H1 (cell line): ENCODE results near the gene AP3S1. TPM values are rescaled to one million over a fixed set of nuclear protein-coding genes. Genes with fewer than 3 reads are reported as not detected.

Experiments used
- CTCF ChIA-PET: fragments of 300-600 bp; sonication (Branson Sonifier 250); formaldehyde crosslinking; loops from one replicate; lab custom pipeline; 2021; ENCODE audit not compliant: partially characterized antibody; lab: Charles Lee
- POLR2A ChIA-PET: fragments of 300-600 bp; sonication (Branson Sonifier 250); formaldehyde crosslinking; loops from one replicate; lab custom pipeline; 2021; ENCODE audit warnings: inconsistent platforms; ENCODE audit not compliant: partially characterized antibody; lab: Charles Lee
- DNase-seq, 2 experiments: peaks; one replicate each; pipeline versions ENCODE4 v3.0.0 to v3.0.0-alpha.2; 2010 to 2022; ENCODE audit warnings: low spot score in 2 of 2, low read depth in 1 of 2, mixed read lengths in 1 of 2
- FAIRE-seq: peaks from 2 replicates; lab custom pipeline; 2011; peaks lifted over from hg19 to GRCh38; lab: Jason Lieb, UNC
- H2AFZ ChIP-seq: 2 replicates; pipeline ENCODE4 v1.8.1; 2012; ENCODE audit warnings: low read length, inconsistent platforms
- H2AK5ac ChIP-seq: 2 replicates; pipeline ENCODE4 v1.6.1; 2013; ENCODE audit warnings: low read depth, low read length
- H2BK120ac ChIP-seq: replicated peaks from 2 replicates; pipeline ENCODE3; 2013; ENCODE audit warnings: low read depth, low read length, inconsistent platforms
- H2BK12ac ChIP-seq: 2 replicates; pipeline ENCODE4 v1.6.1; 2013; ENCODE audit warnings: low read depth, low read length
- H2BK15ac ChIP-seq: 2 replicates; pipeline ENCODE4 v1.6.1; 2013; ENCODE audit warnings: low read length
- H2BK20ac ChIP-seq: 2 replicates; pipeline ENCODE4 v1.6.1; 2013; ENCODE audit warnings: low read length
- H2BK5ac ChIP-seq: 2 replicates; pipeline ENCODE4 v1.6.1; 2013; ENCODE audit warnings: low read depth, low read length
- H3K14ac ChIP-seq: 2 replicates; pipeline ENCODE4 v1.6.1; 2013; ENCODE audit warnings: inconsistent platforms; ENCODE audit not compliant: insufficient read length
- H3K18ac ChIP-seq: 2 replicates; pipeline ENCODE4 v1.6.1; 2013; ENCODE audit warnings: low read length; ENCODE audit errors: extremely low read depth
- H3K23ac ChIP-seq: 2 replicates; pipeline ENCODE4 v1.6.1; 2013; ENCODE audit warnings: inconsistent platforms; ENCODE audit not compliant: insufficient read length
- H3K23me2 ChIP-seq: 2 replicates; pipeline ENCODE4 v1.6.1; 2013; ENCODE audit warnings: low read depth, low read length
- H3K27ac ChIP-seq: 2 replicates; pipeline ENCODE4 v1.6.1; 2011; ENCODE audit warnings: low read depth, low read length, inconsistent platforms
- H3K27me3 ChIP-seq, 4 experiments: replicated peaks in 1 of 4; 1 replicate in 1 of 4; 2 replicates in 3 of 4; pipeline versions ENCODE4 v1.6.1 to v1.8.1; 2011 to 2013; ENCODE audit warnings: low read length in 3 of 4, mild to moderate bottlenecking in 3 of 4, inconsistent platforms in 2 of 4, mixed read lengths in 2 of 4, moderate library complexity in 1 of 4; ENCODE audit not compliant: control insufficient read depth in 3 of 4, insufficient read depth in 3 of 4; ENCODE audit errors: extremely low read depth in 1 of 4
- H3K36me3 ChIP-seq, 4 experiments: 2 replicates each; pipeline versions ENCODE4 v1.6.1 to v1.8.1; 2011 to 2013; ENCODE audit warnings: mild to moderate bottlenecking in 4 of 4, low read length in 3 of 4, moderate library complexity in 2 of 4, control low read depth in 1 of 4, inconsistent platforms in 1 of 4; ENCODE audit not compliant: insufficient read depth in 4 of 4, control insufficient read depth in 2 of 4
- H3K4ac ChIP-seq: replicated peaks from 2 replicates; pipeline ENCODE3; 2013; ENCODE audit warnings: low read length, low read depth, mixed read lengths, inconsistent platforms; ENCODE audit not compliant: insufficient read length
- H3K4me1 ChIP-seq, 4 experiments: replicated peaks in 1 of 4; 1 replicate in 1 of 4; 2 replicates in 3 of 4; pipeline versions ENCODE4 v1.6.1 to v1.8.1; 2011 to 2013; ENCODE audit warnings: low read length in 3 of 4, inconsistent platforms in 2 of 4, mixed read lengths in 1 of 4; ENCODE audit not compliant: insufficient read depth in 4 of 4, control insufficient read depth in 3 of 4
- H3K4me2 ChIP-seq, 2 experiments: 2 replicates each; pipeline versions ENCODE4 v1.6.1 to v1.8.1; 2011 to 2013; ENCODE audit warnings: low read depth in 2 of 2, low read length in 2 of 2, control low read depth in 1 of 2, inconsistent platforms in 1 of 2, mild to moderate bottlenecking in 1 of 2; ENCODE audit not compliant: insufficient read depth in 1 of 2
- H3K4me3 ChIP-seq, 4 experiments: fragments of 200-600, 300-600 bp in 1 of 4; sonication (generic), shearing (Covaris generic), sonication (Bioruptor Twin) in 1 of 4; 2 replicates each; pipeline versions ENCODE4 v1.5.1 to v1.8.1; 2011 to 2016; ENCODE audit warnings: low read length in 4 of 4, low read depth in 3 of 4, control low read depth in 2 of 4, inconsistent platforms in 2 of 4, mild to moderate bottlenecking in 2 of 4, mixed read lengths in 1 of 4, moderate library complexity in 1 of 4; ENCODE audit not compliant: insufficient read depth in 2 of 4; ENCODE audit errors: extremely low read depth in 1 of 4
- H3K56ac ChIP-seq: replicated peaks from 2 replicates; pipeline ENCODE3; 2013; ENCODE audit warnings: low read depth, mild to moderate bottlenecking, mixed read lengths, low read length, inconsistent platforms; ENCODE audit not compliant: insufficient read length
- H3K79me1 ChIP-seq: 2 replicates; pipeline ENCODE4 v1.6.1; 2013; ENCODE audit warnings: low read depth, low read length, control low read depth
- H3K79me2 ChIP-seq, 2 experiments: 2 replicates each; pipeline versions ENCODE4 v1.6.1 to v1.8.1; 2012 to 2013; ENCODE audit warnings: low read length in 2 of 2, mild to moderate bottlenecking in 2 of 2, inconsistent platforms in 1 of 2; ENCODE audit not compliant: insufficient read depth in 2 of 2, control insufficient read depth in 1 of 2
- H3K9ac ChIP-seq, 4 experiments: replicated peaks in 1 of 4; 1 replicate in 1 of 4; 2 replicates in 3 of 4; pipeline versions ENCODE4 v1.6.1 to v1.8.1; 2011 to 2013; ENCODE audit warnings: low read depth in 3 of 4, low read length in 3 of 4, control low read depth in 2 of 4, mild to moderate bottlenecking in 2 of 4, moderate library complexity in 2 of 4, inconsistent platforms in 1 of 4; ENCODE audit errors: extremely low read depth in 1 of 4
- H3K9me3 ChIP-seq, 2 experiments: 2 replicates each; pipeline versions ENCODE4 v1.6.1 to v1.8.1; 2012 to 2013; ENCODE audit warnings: mild to moderate bottlenecking in 2 of 2, moderate library complexity in 2 of 2, control low read depth in 1 of 2, inconsistent platforms in 1 of 2, low read depth in 1 of 2, low read length in 1 of 2, mixed read lengths in 1 of 2; ENCODE audit not compliant: insufficient read depth in 2 of 2
- H4K20me1 ChIP-seq, 2 experiments: replicated peaks in 1 of 2; 2 replicates each; pipeline versions ENCODE3 to v1.8.1; 2011 to 2013; ENCODE audit warnings: inconsistent platforms in 2 of 2, low read length in 2 of 2, mild to moderate bottlenecking in 1 of 2; ENCODE audit not compliant: insufficient read depth in 2 of 2, control insufficient read depth in 1 of 2
- H4K5ac ChIP-seq: 2 replicates; pipeline ENCODE4 v1.6.1; 2013; ENCODE audit warnings: low read length, low read depth, mixed read lengths, inconsistent platforms; ENCODE audit not compliant: insufficient read length
- H4K8ac ChIP-seq: 2 replicates; pipeline ENCODE4 v1.8.0; 2013; ENCODE audit warnings: mild to moderate bottlenecking, moderate library complexity, low read length, inconsistent platforms; ENCODE audit not compliant: insufficient read depth; ENCODE audit errors: extremely low read depth
- H4K91ac ChIP-seq: replicated peaks from 2 replicates; pipeline ENCODE3; 2013; ENCODE audit warnings: low read length, mixed read lengths, inconsistent platforms; ENCODE audit not compliant: insufficient read length
- CBX5 ChIP-seq: fragments of 300-800, 300-1000 bp; sonication (generic); IDR thresholded peaks from 2 replicates; pipeline ENCODE4 v1.7.1; 2016; ENCODE audit warnings: antibody characterized with exemption, low read length, low read depth
- E2F6 ChIP-seq: IDR thresholded peaks from 2 replicates; pipeline ENCODE4 v1.6.1; 2012; ENCODE audit warnings: inconsistent platforms
- TAF7 ChIP-seq: optimal IDR thresholded peaks from 2 replicates; pipeline ENCODE3; 2011; ENCODE audit warnings: low read depth, mild to moderate bottlenecking, inconsistent platforms, low read length, moderate library complexity, borderline replicate concordance
- WGBS, 2 experiments: shearing (Covaris generic) in 1 of 2; methylation state at CpG; one replicate each; pipeline versions ENCODE4 v1.1.6 to v1.1.7; 2013 to 2015; ENCODE audit warnings: low lambda C conversion rate in 2 of 2, mixed read lengths in 2 of 2, inconsistent platforms in 1 of 2, low coverage in 1 of 2, missing lambda C conversion rate in 1 of 2; ENCODE audit not compliant: insufficient replicate concordance in 2 of 2, insufficient coverage in 1 of 2, insufficient read length in 1 of 2; ENCODE audit errors: extremely low coverage in 1 of 2, missing lambda C conversion rate in 1 of 2; 5-methylcytosine and 5-hydroxymethylcytosine counted together
- polyA plus RNA-seq, 7 experiments: library from polyadenylated mRNA; depleted of rRNA in 3 of 7; stranded (reverse) in 5 of 7; unstranded in 2 of 7; fragments of >200 nt in 5 of 7; fragments of 200-250 nt in 2 of 7; gene quantifications; 1 replicate in 5 of 7; 2 replicates in 1 of 7; 4 replicates in 1 of 7; pipeline versions ENCODE4 v1.2.1 to v1.2.3, GENCODE V29; 2011 to 2013; ENCODE audit warnings: missing spikeins in 2 of 7, mixed read lengths in 2 of 7
- total RNA-seq: library from RNA; stranded (reverse); fragmentation: NEBNext Ultra II Directional; extraction: Animal tissue kit (Norgen Biotek cat#: 25700); gene quantifications from 2 replicates; pipeline ENCODE4 v1.2.1, GENCODE V29; 2021

Gene AP3S1
- total and polyA plus RNA-seq, 2 of the 8 experiments (the other 6 are each of a cell fraction or from before 2014, with no cell fraction given) = 26.6 to 72.7 TPM

- peaks cover 0 to 6% of the 10 kb centered on the region in 2 experiments; a peak in 1 of 4 replicates for H3K9me3 ChIP-seq
- no peak overlapping the region for H2BK120ac ChIP-seq
- no peaks in the 10 kb centered on the region for H3K79me2 ChIP-seq
- H3K4ac ChIP-seq = no peak overlapping the region
- no peak overlapping the region for H4K91ac ChIP-seq
- no peaks in the 10 kb centered on the region for H4K20me1 ChIP-seq
- no peak for DNase-seq
- no peak overlapping the region for H2BK15ac ChIP-seq
- no peaks in the 10 kb centered on the region for H3K79me1 ChIP-seq
- peaks cover 0 to 13% (median 11%) of the 10 kb centered on the region in 4 experiments; a peak in 5 of 8 replicates for H3K36me3 ChIP-seq
- no peak overlapping the region for H3K23ac ChIP-seq
- no peak overlapping the region for H2AFZ ChIP-seq
- no peak overlapping the region for H3K9ac ChIP-seq
- TF ChIP-seq CBX5 = no peak
- TF ChIP-seq E2F6 = peak; percentile 38; the same call in 1 of the 2 replicates
- TF ChIP-seq TAF7 = no peak
- no peaks in the 10 kb centered on the region for H3K4me1 ChIP-seq
- 81% methylated on average over 4 of the region's 4 CpGs; no CpG with 5 or more reads in 1 of the 2 experiments for WGBS, 2 experiments
- no peak overlapping the region for H2AK5ac ChIP-seq
- H3K27ac ChIP-seq = no peak overlapping the region
- H3K27me3 ChIP-seq = no peaks in the 10 kb centered on the region
- H2BK20ac ChIP-seq = no peak overlapping the region
- ChIA-PET POLR2A (interaction anchor here (1.0 to 1.7 kb wide), 6 partner anchors 9 to 189 kb away, joined by 3 to 5 read pairs (median 4); partner anchors contain the start of genes AP3S1, ATG12 and CDO1), CTCF (interaction anchor here (0.9 to 2.1 kb wide), 6 partner anchors 8 to 190 kb away, joined by 3 to 11 read pairs (median 4); no protein-coding TSS in a partner anchor)
- H4K8ac ChIP-seq = no peak overlapping the region
- no peak overlapping the region for H2BK5ac ChIP-seq
- H3K4me3 ChIP-seq = no peak overlapping the region
- no peaks in the 10 kb centered on the region for H3K23me2 ChIP-seq
- no peak for FAIRE-seq
- no peak overlapping the region for H3K56ac ChIP-seq
- H3K4me2 ChIP-seq = no peak overlapping the region
- H4K5ac ChIP-seq = no peak overlapping the region
- no peak overlapping the region for H3K18ac ChIP-seq
- H2BK12ac ChIP-seq = no peak overlapping the region
- no peak overlapping the region for H3K14ac ChIP-seq
Observed at GRCh38 chr5:115825948-115826347, 15.8 kb upstream of the AP3S1 start.
